GM10248 (cell line): ENCODE measurements around the gene ANK3.

Experiments used
- CTCF ChIA-PET: fragments of 300-600 bp; sonication (Branson Sonifier 250); formaldehyde crosslinking; extraction: SDS; loops from one replicate; lab custom pipeline; 2021; ENCODE audit warnings: antibody characterized with exemption; lab: Yijun Ruan, JAX
- POLR2A ChIA-PET: fragments of 350-650 bp; sonication (Branson Sonifier 250); formaldehyde crosslinking; extraction: SDS; loops from one replicate; lab custom pipeline; 2020; ENCODE audit warnings: antibody characterized with exemption; lab: Yijun Ruan, JAX
- DNase-seq: peaks from one replicate; pipeline ENCODE4 v3.0.0; 2012; ENCODE audit errors: extremely low spot score
- TF ChIP-seq, protein P1 (sequence below): IDR thresholded peaks from 2 replicates; pipeline ENCODE4 v1.5.1; 2012; ENCODE audit warnings: mild to moderate bottlenecking, low read depth; ENCODE audit errors: extremely low read depth, missing control alignments, control extremely low read depth

The ANK3 gene

GRCh38 chr10:59991661-59992060 is 398.0 kb downstream of the ANK3 start:
- CTCF ChIA-PET, result interaction anchor here (1.4 kb wide), 1 partner anchor 15 kb away, joined by 3 read pairs; no protein-coding TSS in a partner anchor
- POLR2A ChIA-PET, result no interaction called here
- DNase-seq, result peak; percentile 14
- TF ChIP-seq, protein P1, sequence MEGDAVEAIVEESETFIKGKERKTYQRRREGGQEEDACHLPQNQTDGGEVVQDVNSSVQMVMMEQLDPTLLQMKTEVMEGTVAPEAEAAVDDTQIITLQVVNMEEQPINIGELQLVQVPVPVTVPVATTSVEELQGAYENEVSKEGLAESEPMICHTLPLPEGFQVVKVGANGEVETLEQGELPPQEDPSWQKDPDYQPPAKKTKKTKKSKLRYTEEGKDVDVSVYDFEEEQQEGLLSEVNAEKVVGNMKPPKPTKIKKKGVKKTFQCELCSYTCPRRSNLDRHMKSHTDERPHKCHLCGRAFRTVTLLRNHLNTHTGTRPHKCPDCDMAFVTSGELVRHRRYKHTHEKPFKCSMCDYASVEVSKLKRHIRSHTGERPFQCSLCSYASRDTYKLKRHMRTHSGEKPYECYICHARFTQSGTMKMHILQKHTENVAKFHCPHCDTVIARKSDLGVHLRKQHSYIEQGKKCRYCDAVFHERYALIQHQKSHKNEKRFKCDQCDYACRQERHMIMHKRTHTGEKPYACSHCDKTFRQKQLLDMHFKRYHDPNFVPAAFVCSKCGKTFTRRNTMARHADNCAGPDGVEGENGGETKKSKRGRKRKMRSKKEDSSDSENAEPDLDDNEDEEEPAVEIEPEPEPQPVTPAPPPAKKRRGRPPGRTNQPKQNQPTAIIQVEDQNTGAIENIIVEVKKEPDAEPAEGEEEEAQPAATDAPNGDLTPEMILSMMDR, result no peak

DNA sequence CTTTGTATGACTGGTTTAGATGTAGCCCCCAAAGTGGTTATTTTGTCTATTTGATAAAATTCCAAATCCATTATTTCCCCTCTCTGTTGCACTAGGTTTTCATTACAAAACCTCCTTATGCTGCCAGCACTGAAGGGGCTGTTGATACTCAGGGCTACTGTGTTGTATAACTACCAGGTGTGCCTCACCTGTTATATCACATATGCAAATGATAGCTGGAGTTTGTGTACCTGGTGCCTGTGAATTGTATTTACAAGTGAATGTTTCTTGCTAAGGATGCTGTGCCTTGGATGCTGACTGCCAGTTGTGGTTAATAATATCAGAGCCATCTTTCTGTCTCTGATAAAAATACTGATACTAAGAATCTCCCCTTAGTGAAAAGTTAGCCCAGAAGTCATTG is 398.6 kb downstream of the ANK3 start:
- no peak for DNase-seq
- ChIA-PET POLR2A (no interaction called here), CTCF (interaction anchor here (1.4 kb wide), 1 partner anchor 16 kb away, joined by 3 read pairs; no protein-coding TSS in a partner anchor)
- TF ChIP-seq, protein P1, result no peak

GRCh38 chr10:59985639-59986038 is 404.0 kb downstream of the ANK3 start:
- CTCF ChIA-PET, result no interaction called here
- TF ChIP-seq, protein P1, result no peak
- DNase-seq, result no peak
- POLR2A ChIA-PET, result no interaction called here

DNA sequence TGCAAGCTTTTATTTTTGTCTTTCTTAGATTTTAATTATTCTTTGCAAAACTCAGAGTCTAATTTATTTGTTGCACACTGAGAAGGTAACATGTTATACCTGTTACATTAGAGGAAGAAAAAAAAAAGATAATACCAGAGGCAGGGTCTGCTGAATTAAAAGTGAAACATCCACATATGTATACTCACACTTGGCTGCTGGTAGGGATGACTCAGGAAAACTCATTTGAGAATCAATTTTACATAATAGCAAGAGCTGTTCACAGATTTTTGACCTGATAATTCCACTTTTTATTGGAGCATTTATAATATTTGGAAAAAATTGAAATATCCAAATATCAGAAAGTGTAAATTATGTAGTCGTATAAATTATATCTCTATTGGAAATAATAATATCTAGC is 405.3 kb downstream of the ANK3 start:
- ChIA-PET POLR2A (interaction anchor here (0.7 kb wide), 1 partner anchor 483 kb away, joined by 12 read pairs; no protein-coding TSS in a partner anchor), CTCF (interaction anchor here (1.7 kb wide), 1 partner anchor 9 kb away, joined by 8 read pairs; no protein-coding TSS in a partner anchor)
- no peak for DNase-seq
- TF ChIP-seq, protein P1, result no peak

- CTCF ChIA-PET, result interaction anchor here (0.6 kb wide), 1 partner anchor 25 kb away, joined by 3 read pairs; no protein-coding TSS in a partner anchor
- POLR2A ChIA-PET, result no interaction called here
- TF ChIP-seq, protein P1, result no peak
- no peak for DNase-seq
Measured at GRCh38 chr10:59980356-59980755, 409.3 kb downstream of the ANK3 start.

DNA sequence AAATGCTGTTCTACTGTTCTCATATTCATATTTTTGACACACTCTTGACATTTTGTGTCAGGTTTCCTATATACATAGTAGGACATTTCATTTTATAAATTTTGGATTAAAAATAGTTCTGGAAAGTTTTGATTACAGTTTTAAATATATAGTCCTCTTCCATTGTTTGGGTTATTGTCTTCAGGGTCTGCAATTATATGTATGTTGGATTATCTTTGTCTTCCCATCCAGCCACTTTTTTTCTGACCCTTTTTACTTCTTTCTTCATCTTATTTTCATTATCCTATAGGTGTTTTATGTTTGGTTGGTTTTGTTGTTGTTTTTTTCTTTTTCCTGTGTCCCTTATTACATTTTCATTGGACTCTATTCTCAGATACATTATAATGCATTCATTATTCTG is 412.2 kb downstream of the ANK3 start:
- ChIA-PET CTCF (no interaction called here), POLR2A (no interaction called here)
- DNase-seq, result no peak
- TF ChIP-seq, protein P1, result no peak
